WTC11 (cell line): ENCODE measurements around the gene ADAD2. TPM values are rescaled to one million over a fixed set of nuclear protein-coding genes. Genes with fewer than 3 reads are reported as not detected.

Experiments used
- ATAC-seq: fragments of 200-7000 bp; cut with Tn5 transposase; 2 replicates; pipeline ENCODE4 v1.10.0; 2021; ENCODE audit warnings: mild to moderate bottlenecking, moderate library complexity
- CTCF ChIA-PET: fragments of 300-600 bp; sonication (Branson Sonifier 250); formaldehyde crosslinking; loops from one replicate; lab custom pipeline; 2021; ENCODE audit warnings: antibody characterized with exemption; lab: Charles Lee
- POLR2A ChIA-PET: fragments of 350-600 bp; sonication (Branson Sonifier 250); formaldehyde crosslinking; loops from one replicate; lab custom pipeline; 2021; ENCODE audit warnings: antibody characterized with exemption; lab: Charles Lee
- DNase-seq: peaks from one replicate; pipeline ENCODE4 v3.0.0; 2021; ENCODE audit warnings: low spot score
- H3K27ac Mint-ChIP-seq: 2 replicates; pipeline ENCODE4 v1.8.0; 2021; ENCODE audit warnings: mixed read lengths
- H3K27me3 Mint-ChIP-seq: 2 replicates; pipeline ENCODE4 v1.8.0; 2021; ENCODE audit warnings: low read depth, mild to moderate bottlenecking, moderate library complexity, mixed read lengths
- H3K36me3 Mint-ChIP-seq: 2 replicates; pipeline ENCODE4 v1.8.0; 2021; ENCODE audit warnings: mixed read lengths
- H3K4me1 Mint-ChIP-seq: 2 replicates; pipeline ENCODE4 v1.8.0; 2022; ENCODE audit warnings: mixed read lengths
- H3K4me3 Mint-ChIP-seq: 2 replicates; pipeline ENCODE4 v1.8.0; 2021; ENCODE audit warnings: mild to moderate bottlenecking, moderate library complexity, mixed read lengths
- H3K9me3 Mint-ChIP-seq: 2 replicates; pipeline ENCODE4 v1.8.0; 2021; ENCODE audit warnings: mixed read lengths
- CREB1 ChIP-seq: sonication (generic); formaldehyde crosslinking; IDR thresholded peaks from 2 replicates; pipeline ENCODE4 v1.8.0; 2023; ENCODE audit warnings: mild to moderate bottlenecking, missing genetic modification reagents
- ELF4 ChIP-seq: sonication (generic); formaldehyde crosslinking; IDR thresholded peaks from 2 replicates; pipeline ENCODE4 v1.8.1; 2022; ENCODE audit warnings: low read depth, mild to moderate bottlenecking, moderate library complexity, missing genetic modification reagents
- EMX1 ChIP-seq: fragments of 250-450 bp; sonication (Bioruptor Pico); IDR thresholded peaks from 2 replicates; pipeline ENCODE4 v1.8.0; 2021; ENCODE audit warnings: mild to moderate bottlenecking
- FOXJ3 ChIP-seq: sonication (generic); formaldehyde crosslinking; IDR thresholded peaks from 2 replicates; pipeline ENCODE4 v1.9.0; 2021; ENCODE audit warnings: missing genetic modification reagents, mild to moderate bottlenecking, borderline replicate concordance
- GABPB1 ChIP-seq: sonication (generic); formaldehyde crosslinking; IDR thresholded peaks from 2 replicates; pipeline ENCODE4 v1.8.1; 2023; ENCODE audit warnings: mild to moderate bottlenecking, missing genetic modification reagents
- JUN ChIP-seq: sonication (generic); formaldehyde crosslinking; IDR thresholded peaks from 2 replicates; pipeline ENCODE4 v1.8.0; 2023; ENCODE audit warnings: mild to moderate bottlenecking, missing genetic modification reagents
- NR3C1 ChIP-seq: sonication (generic); formaldehyde crosslinking; conservative IDR thresholded peaks from 2 replicates; pipeline ENCODE4 v1.8.1; 2023; ENCODE audit warnings: low read depth, mild to moderate bottlenecking, missing genetic modification reagents
- TEAD4 ChIP-seq: sonication (generic); formaldehyde crosslinking; IDR thresholded peaks from 2 replicates; pipeline ENCODE4 v1.8.0; 2022; ENCODE audit warnings: mild to moderate bottlenecking, missing genetic modification reagents
- ZNF317 ChIP-seq: sonication (generic); formaldehyde crosslinking; IDR thresholded peaks from 2 replicates; pipeline ENCODE4 v1.8.1; 2023; ENCODE audit warnings: low read depth, mild to moderate bottlenecking, moderate library complexity, missing genetic modification reagents, borderline replicate concordance
- ZNF396 ChIP-seq: fragments of 250-450 bp; sonication (Bioruptor Pico); IDR thresholded peaks from 2 replicates; pipeline ENCODE4 v1.8.0; 2021; ENCODE audit warnings: mild to moderate bottlenecking, moderate library complexity, borderline replicate concordance
- total RNA-seq: library from RNA; stranded (reverse); gene quantifications from 3 replicates; pipeline ENCODE4 v1.2.3, GENCODE V29; 2021
- TF ChIP-seq, protein P1 (sequence below): sonication (generic); formaldehyde crosslinking; IDR thresholded peaks from 2 replicates; pipeline ENCODE4 v1.8.0; 2022; ENCODE audit warnings: mild to moderate bottlenecking, missing genetic modification reagents
- TF ChIP-seq, protein P2 (sequence below): sonication (generic); formaldehyde crosslinking; IDR thresholded peaks from 2 replicates; pipeline ENCODE4 v1.8.1; 2022; ENCODE audit warnings: mild to moderate bottlenecking, moderate library complexity, missing genetic modification reagents
- TF ChIP-seq, protein P3 (sequence below): sonication (generic); formaldehyde crosslinking; conservative IDR thresholded peaks from 2 replicates; pipeline ENCODE4 v1.8.1; 2023; ENCODE audit warnings: mild to moderate bottlenecking, low read depth, missing genetic modification reagents, moderate library complexity
- TF ChIP-seq, protein P4 (sequence below): sonication (generic); formaldehyde crosslinking; IDR thresholded peaks from 2 replicates; pipeline ENCODE4 v1.8.0; 2023; ENCODE audit warnings: missing genetic modification reagents
- TF ChIP-seq, protein P5 (sequence below): fragments of 250-450 bp; sonication (Bioruptor Pico); IDR thresholded peaks from 2 replicates; pipeline ENCODE4 v1.8.0; 2021; ENCODE audit warnings: mild to moderate bottlenecking

ADAD2 gene
- total RNA-seq, 1 experiment from 2014 or later = 1.6 TPM

DNA sequence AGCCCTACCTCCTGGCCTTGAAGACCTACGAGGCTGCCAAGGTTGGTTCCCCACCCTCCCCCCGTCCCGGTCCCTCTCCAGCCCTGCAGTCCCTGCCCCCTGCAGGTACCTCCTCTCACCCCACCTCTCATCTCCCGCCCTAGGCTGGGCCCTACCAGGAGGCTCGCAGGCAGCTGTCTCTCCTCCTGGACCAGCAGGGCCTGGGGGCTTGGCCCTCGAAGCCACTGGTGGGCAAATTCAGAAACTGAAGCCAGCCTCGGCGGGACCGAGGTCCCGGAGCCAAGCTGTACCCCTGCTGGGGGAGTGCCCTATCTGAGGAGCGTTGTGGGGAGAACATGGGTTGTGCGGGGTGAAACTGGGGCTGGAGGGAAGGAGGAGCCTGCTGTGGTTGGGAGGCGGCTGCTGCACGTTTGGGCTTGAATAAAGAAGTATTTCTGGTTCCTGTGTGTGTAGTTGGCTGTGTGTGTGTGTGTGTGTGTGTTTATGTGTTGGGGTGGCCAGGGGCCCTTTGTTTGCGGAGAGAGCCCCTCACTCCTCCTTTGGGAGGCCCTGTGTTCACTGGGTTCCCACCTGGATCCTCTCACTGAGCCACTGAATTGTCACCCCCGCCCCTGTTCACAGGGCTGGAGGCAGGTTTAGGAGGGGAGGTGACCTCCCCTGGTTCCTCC, 5.9 kb downstream of the ADAD2 start (continued):
- TF ChIP-seq ELF4 (CRISPR knock-in tag) = no peak
- TF ChIP-seq, protein P1, sequence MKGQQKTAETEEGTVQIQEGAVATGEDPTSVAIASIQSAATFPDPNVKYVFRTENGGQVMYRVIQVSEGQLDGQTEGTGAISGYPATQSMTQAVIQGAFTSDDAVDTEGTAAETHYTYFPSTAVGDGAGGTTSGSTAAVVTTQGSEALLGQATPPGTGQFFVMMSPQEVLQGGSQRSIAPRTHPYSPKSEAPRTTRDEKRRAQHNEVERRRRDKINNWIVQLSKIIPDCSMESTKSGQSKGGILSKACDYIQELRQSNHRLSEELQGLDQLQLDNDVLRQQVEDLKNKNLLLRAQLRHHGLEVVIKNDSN = no peak
- no peak for TF ChIP-seq NR3C1 (CRISPR knock-in tag)
- no peak for TF ChIP-seq TEAD4 (CRISPR knock-in tag)
- TF ChIP-seq, protein P2, sequence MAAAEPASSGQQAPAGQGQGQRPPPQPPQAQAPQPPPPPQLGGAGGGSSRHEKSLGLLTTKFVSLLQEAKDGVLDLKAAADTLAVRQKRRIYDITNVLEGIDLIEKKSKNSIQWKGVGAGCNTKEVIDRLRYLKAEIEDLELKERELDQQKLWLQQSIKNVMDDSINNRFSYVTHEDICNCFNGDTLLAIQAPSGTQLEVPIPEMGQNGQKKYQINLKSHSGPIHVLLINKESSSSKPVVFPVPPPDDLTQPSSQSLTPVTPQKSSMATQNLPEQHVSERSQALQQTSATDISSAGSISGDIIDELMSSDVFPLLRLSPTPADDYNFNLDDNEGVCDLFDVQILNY (CRISPR knock-in tag) = no peak
- TF ChIP-seq, protein P3, sequence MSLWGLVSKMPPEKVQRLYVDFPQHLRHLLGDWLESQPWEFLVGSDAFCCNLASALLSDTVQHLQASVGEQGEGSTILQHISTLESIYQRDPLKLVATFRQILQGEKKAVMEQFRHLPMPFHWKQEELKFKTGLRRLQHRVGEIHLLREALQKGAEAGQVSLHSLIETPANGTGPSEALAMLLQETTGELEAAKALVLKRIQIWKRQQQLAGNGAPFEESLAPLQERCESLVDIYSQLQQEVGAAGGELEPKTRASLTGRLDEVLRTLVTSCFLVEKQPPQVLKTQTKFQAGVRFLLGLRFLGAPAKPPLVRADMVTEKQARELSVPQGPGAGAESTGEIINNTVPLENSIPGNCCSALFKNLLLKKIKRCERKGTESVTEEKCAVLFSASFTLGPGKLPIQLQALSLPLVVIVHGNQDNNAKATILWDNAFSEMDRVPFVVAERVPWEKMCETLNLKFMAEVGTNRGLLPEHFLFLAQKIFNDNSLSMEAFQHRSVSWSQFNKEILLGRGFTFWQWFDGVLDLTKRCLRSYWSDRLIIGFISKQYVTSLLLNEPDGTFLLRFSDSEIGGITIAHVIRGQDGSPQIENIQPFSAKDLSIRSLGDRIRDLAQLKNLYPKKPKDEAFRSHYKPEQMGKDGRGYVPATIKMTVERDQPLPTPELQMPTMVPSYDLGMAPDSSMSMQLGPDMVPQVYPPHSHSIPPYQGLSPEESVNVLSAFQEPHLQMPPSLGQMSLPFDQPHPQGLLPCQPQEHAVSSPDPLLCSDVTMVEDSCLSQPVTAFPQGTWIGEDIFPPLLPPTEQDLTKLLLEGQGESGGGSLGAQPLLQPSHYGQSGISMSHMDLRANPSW (CRISPR knock-in tag) = no peak

DNA sequence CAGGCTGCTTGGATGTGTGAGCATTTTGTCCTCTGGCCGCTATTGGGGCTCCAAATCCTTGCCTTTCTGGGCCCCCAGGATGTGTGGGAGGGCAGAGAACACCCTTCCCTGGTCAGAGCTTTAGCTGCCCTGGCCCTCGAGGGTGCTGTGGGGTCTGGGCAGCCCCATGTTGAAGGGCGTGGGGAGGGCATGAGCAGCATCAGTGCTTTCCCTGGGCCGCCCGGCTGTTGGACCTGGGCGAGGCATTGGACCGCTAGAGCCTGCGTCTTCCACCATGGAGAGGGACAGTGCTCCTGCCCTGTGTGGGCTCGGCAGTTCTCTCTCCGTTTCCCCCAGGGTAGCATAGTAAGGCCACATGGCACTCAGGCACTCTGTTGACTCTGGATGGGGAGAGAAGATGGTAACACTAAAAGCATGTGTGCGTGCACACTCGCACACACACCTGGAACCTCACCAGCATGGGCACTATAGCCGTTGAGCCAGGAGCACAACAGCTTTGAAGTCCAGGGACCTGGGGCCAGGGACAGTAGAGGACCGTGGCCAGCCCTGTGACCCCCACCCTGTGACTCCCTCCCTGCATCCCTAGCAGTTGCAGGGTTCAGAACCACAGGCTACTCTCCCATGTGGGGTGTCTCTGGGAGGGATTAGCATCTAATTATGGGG, 6.6 kb downstream of the ADAD2 start:
- ATAC-seq (no peak), DNase-seq (no peak)
- Mint-ChIP-seq H3K4me3 (no peak overlapping the region), H3K27ac (no peak overlapping the region), H3K4me1 (0 out of 2 replicates have a peak, but pooled peaks cover 3% of the 10 kb centered on the region), H3K36me3 (no peaks in the 10 kb centered on the region), H3K9me3 (peaks cover 2% of the 10 kb centered on the region; the same call in 1 of the 2 replicates), H3K27me3 (no peaks in the 10 kb centered on the region)
- CTCF ChIA-PET = interaction anchor here (2.0 kb wide), 1 partner anchor 11 kb away, joined by 10 read pairs; the partner anchor contains the start of gene TAF1C
- POLR2A ChIA-PET = no interaction called here
- TF ChIP-seq GABPB1 (CRISPR knock-in tag) (no peak), FOXJ3 (CRISPR knock-in tag) (no peak), CREB1 (CRISPR knock-in tag) (no peak), EMX1 (CRISPR knock-in tag) (no peak), ZNF317 (CRISPR knock-in tag) (no peak), JUN (CRISPR knock-in tag) (no peak), ZNF396 (no peak)
- TF ChIP-seq, protein P4, sequence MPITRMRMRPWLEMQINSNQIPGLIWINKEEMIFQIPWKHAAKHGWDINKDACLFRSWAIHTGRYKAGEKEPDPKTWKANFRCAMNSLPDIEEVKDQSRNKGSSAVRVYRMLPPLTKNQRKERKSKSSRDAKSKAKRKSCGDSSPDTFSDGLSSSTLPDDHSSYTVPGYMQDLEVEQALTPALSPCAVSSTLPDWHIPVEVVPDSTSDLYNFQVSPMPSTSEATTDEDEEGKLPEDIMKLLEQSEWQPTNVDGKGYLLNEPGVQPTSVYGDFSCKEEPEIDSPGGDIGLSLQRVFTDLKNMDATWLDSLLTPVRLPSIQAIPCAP (CRISPR knock-in tag) = no peak
- TF ChIP-seq, protein P2 (CRISPR knock-in tag) = no peak
- TF ChIP-seq, protein P5, sequence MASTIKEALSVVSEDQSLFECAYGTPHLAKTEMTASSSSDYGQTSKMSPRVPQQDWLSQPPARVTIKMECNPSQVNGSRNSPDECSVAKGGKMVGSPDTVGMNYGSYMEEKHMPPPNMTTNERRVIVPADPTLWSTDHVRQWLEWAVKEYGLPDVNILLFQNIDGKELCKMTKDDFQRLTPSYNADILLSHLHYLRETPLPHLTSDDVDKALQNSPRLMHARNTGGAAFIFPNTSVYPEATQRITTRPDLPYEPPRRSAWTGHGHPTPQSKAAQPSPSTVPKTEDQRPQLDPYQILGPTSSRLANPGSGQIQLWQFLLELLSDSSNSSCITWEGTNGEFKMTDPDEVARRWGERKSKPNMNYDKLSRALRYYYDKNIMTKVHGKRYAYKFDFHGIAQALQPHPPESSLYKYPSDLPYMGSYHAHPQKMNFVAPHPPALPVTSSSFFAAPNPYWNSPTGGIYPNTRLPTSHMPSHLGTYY (CRISPR knock-in tag) = no peak
